Stimulated activated naive B cell treated with anti-CD40 and anti-IgM and Interleukin-4, amounts not matched to agents 10 μg/mL and 1 μg/mL and 100 μg/mL, for 72 hours (primary cell): ENCODE data around the gene MESP2.

Source experiments
- ATAC-seq, 2 donors: fragments of 150-1000 bp; cut with Tn5 transposase; replicated peaks; 2 replicates each; pipeline ENCODE4 v1.10.0; 2021; ENCODE audit warnings: moderate library complexity in 1 of 2
- DNase-seq: peaks from one replicate; pipeline ENCODE4 v3.0.0; 2021
- H3K27ac Mint-ChIP-seq: one replicate; pipeline ENCODE4 v1.8.0; 2022; ENCODE audit warnings: mild to moderate bottlenecking, mixed read lengths
- H3K27me3 Mint-ChIP-seq, 2 donors: one replicate each; pipeline ENCODE4 v1.8.0; 2022; ENCODE audit warnings: mixed read lengths in 2 of 2
- H3K36me3 Mint-ChIP-seq, 2 donors: one replicate each; pipeline ENCODE4 v1.8.0; 2022; ENCODE audit warnings: mixed read lengths in 2 of 2, mild to moderate bottlenecking in 1 of 2
- H3K4me1 Mint-ChIP-seq, 2 donors: one replicate each; pipeline ENCODE4 v1.8.0; 2022; ENCODE audit warnings: mixed read lengths in 2 of 2, mild to moderate bottlenecking in 1 of 2
- H3K4me3 Mint-ChIP-seq, 2 donors: one replicate each; pipeline ENCODE4 v1.8.0; 2022; ENCODE audit warnings: mild to moderate bottlenecking in 2 of 2, mixed read lengths in 2 of 2, moderate library complexity in 1 of 2
- H3K9me3 Mint-ChIP-seq, 2 donors: one replicate each; pipeline ENCODE4 v1.8.0; 2022; ENCODE audit warnings: mixed read lengths in 2 of 2, mild to moderate bottlenecking in 1 of 2

Gene MESP2

GRCh38 chr15:89765694-89766093 is 10.4 kb upstream of the MESP2 start:
- DNase-seq (no peak), ATAC-seq (no peak)
- peaks cover 4 to 19% of the 10 kb centered on the region in 2 donors for H3K27me3 Mint-ChIP-seq
- H3K27ac Mint-ChIP-seq = no peak overlapping the region
- no peaks in the 10 kb centered on the region for H3K9me3 Mint-ChIP-seq
- H3K36me3 Mint-ChIP-seq = no peaks in the 10 kb centered on the region
- no peak overlapping the region for H3K4me3 Mint-ChIP-seq
- H3K4me1 Mint-ChIP-seq = peaks cover 4 to 7% of the 10 kb centered on the region in 2 donors

DNA sequence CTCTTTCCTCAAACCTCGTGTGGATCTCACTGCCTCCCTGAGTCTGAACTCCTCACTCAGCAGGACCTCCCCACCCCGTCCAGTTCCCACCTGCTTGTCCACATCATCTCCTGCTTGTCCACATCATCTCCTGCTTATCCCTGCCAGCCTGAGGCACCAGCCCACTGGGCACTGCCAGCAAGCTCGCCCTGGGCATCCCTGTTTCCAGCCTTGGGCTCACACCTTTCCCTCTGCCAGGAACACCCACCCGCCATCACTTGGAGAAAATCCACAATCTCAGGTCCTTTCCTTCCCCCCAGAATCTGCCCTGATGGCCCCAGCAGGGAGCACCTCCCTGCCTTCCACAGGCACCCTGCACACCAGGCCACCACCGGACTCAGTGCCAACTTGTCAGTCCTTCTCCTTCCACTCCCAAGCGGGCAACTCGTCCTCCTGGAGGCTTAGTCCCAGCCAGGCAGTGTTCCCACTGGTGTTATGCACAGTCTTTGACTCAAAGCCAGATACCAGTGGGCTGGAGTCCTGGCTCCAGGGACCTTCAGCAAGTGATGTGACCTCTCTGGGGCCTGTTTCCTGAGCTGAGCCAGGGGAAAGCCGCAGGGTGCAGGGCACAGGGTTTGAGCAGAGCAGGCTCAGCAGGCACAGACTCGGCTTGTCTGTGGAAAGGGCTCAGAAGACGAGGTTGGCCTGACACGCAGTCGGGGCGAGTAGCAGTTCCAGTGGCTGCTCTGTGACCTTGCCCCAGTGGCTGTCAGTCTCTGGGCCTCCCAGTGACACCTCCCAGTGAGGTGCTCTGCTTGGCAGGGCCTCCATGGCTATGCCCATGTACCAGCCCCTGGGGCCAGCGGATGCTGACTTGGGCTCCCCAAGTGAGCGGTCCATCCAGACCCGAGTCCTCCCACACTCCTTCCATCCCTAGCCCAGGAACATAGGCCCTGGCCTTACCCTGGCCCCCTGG is 9.5 kb upstream of the MESP2 start:
- Mint-ChIP-seq H3K4me3 (no peak overlapping the region), H3K9me3 (no peaks in the 10 kb centered on the region), H3K27me3 (peaks cover 0 to 12% of the 10 kb centered on the region in 2 donors), H3K27ac (no peak overlapping the region), H3K36me3 (no peaks in the 10 kb centered on the region), H3K4me1 (no peaks in the 10 kb centered on the region)
- DNase-seq (no peak), ATAC-seq (peak in 1 of 2 donors; percentile 16)

DNA sequence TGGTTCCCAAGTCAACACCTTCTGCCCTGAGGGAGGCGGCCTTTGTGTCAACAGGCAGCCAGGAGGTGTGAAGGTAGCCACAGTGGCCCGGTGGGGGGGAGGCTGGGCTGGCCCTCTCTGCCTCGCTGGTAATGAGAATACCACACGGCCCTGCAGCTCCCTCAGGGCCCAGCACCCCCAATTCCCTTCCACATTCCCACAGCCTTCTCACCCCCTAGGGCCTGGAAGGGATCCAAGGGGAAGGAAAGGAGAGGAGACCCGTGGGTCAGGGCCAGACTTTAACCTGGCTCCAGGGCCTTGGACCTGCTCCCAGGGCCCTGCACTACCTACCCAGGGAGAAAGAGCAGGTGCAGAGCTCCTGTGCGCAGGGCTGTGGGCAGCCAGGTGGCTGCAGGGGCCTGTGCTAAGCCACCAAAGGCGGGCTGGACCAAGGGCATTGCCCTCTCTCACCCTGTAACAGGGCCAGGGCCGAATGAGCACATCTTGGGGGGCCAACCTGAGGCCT is 8.7 kb upstream of the MESP2 start:
- H3K36me3 Mint-ChIP-seq = no peaks in the 10 kb centered on the region
- DNase-seq (no peak), ATAC-seq (no peak)
- H3K27ac Mint-ChIP-seq = no peak overlapping the region
- H3K4me3 Mint-ChIP-seq = no peak overlapping the region
- peaks cover 0 to 12% of the 10 kb centered on the region in 2 donors for H3K27me3 Mint-ChIP-seq
- no peaks in the 10 kb centered on the region for H3K9me3 Mint-ChIP-seq
- no peaks in the 10 kb centered on the region for H3K4me1 Mint-ChIP-seq

- H3K4me3 Mint-ChIP-seq = no peak overlapping the region
- H3K36me3 Mint-ChIP-seq = no peaks in the 10 kb centered on the region
- no peaks in the 10 kb centered on the region for H3K4me1 Mint-ChIP-seq
- H3K27me3 Mint-ChIP-seq = peaks cover 0 to 12% of the 10 kb centered on the region in 2 donors
- ATAC-seq = peak in 1 of 2 donors; percentile 19
- DNase-seq = no peak
- H3K27ac Mint-ChIP-seq = no peak overlapping the region
- no peaks in the 10 kb centered on the region for H3K9me3 Mint-ChIP-seq
Measured at GRCh38 chr15:89768071-89768500, 8.0 kb upstream of the MESP2 start.

DNA sequence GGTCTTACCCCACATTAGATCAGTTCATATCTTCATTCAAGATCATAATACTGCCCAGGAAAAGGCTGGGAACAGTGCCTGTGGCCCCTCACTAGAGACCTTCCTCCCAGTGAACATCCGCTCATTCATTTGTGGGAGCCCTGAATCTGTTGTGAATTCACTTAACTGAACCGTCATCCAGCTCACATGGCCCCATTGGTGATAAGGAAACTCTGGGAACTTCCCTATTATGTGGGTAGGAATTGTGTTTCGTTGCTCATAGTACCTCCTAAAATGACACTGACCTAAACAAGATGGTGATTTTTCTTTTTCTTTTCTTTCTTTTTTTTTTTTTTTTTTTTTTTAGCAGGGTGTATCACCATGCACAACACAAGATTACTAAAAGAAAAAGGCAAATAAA is 6.8 kb upstream of the MESP2 start:
- DNase-seq = no peak

GRCh38 chr15:89770041-89770440 is 6.1 kb upstream of the MESP2 start:
- no peak overlapping the region for H3K4me3 Mint-ChIP-seq
- no peaks in the 10 kb centered on the region for H3K9me3 Mint-ChIP-seq
- no peak overlapping the region for H3K27ac Mint-ChIP-seq
- H3K36me3 Mint-ChIP-seq = no peaks in the 10 kb centered on the region
- DNase-seq (no peak), ATAC-seq (no peak)
- peaks cover 0 to 12% of the 10 kb centered on the region in 2 donors for H3K27me3 Mint-ChIP-seq
- H3K4me1 Mint-ChIP-seq = no peaks in the 10 kb centered on the region

More for the DNA sequence above, 6.8 kb upstream of the MESP2 start:
- H3K4me3 Mint-ChIP-seq = no peak overlapping the region
- no peaks in the 10 kb centered on the region for H3K4me1 Mint-ChIP-seq
- no peaks in the 10 kb centered on the region for H3K36me3 Mint-ChIP-seq
- H3K9me3 Mint-ChIP-seq = no peaks in the 10 kb centered on the region
- peaks cover 0 to 12% of the 10 kb centered on the region in 2 donors for H3K27me3 Mint-ChIP-seq
- H3K27ac Mint-ChIP-seq = no peak overlapping the region
- ATAC-seq = no peak

- Mint-ChIP-seq H3K36me3 (no peaks in the 10 kb centered on the region), H3K27me3 (peaks cover 7 to 21% of the 10 kb centered on the region in 2 donors), H3K27ac (no peak overlapping the region), H3K4me3 (no peak overlapping the region), H3K4me1 (peaks cover 0 to 10% of the 10 kb centered on the region in 2 donors), H3K9me3 (no peaks in the 10 kb centered on the region)
- DNase-seq (no peak), ATAC-seq (peak; percentile 68 to 71)
Measured at GRCh38 chr15:89772932-89773583, 3.1 kb upstream of the MESP2 start.

DNA sequence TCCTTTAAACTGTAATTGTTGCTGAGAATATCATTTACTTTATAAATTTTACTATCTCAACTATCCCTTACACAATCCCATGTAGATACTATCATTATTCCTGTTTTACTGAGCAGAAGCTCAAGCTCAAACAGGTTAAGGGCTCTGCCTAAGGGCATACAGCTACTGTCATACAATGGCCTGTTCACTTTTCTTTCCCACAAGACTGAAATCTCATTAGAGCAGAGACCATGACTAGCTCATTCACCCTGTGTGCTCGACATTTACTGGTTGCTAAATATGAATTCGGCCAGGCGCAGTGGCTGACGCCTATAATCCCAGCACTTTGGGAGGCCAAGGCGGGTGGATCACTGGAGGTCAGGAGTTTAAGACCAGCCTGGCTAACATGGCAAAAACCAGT is 1.6 kb upstream of the MESP2 start:
- DNase-seq = no peak
- Mint-ChIP-seq H3K36me3 (no peaks in the 10 kb centered on the region), H3K9me3 (no peaks in the 10 kb centered on the region), H3K4me1 (peaks cover 0 to 10% of the 10 kb centered on the region in 2 donors), H3K27ac (no peak overlapping the region), H3K4me3 (no peak overlapping the region), H3K27me3 (peaks cover 11 to 25% of the 10 kb centered on the region in 2 donors)
- no peak for ATAC-seq

DNA sequence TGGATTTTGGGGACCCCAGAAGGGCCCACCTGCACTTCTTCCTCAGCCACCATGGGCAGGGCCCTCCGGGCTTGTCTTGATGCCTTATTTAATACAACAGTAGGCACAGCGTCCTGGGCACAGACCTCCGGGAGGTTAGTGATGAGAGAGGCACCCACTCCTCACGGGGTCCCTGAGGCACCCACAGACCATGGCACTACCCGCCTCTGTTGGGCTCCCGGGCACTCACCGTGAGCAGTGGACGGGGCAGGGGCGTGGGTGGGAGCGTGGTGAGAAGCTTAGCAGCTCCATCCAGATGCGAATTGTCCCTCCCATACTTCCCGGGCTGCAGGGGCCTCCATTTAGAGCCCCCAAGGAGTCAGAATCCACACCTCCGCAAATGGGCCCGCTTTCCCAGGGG is 317 bp upstream of the MESP2 start:
- H3K4me3 Mint-ChIP-seq = no peak overlapping the region
- H3K9me3 Mint-ChIP-seq = no peaks in the 10 kb centered on the region
- H3K27me3 Mint-ChIP-seq = peaks cover 11 to 20% of the 10 kb centered on the region in 2 donors
- H3K27ac Mint-ChIP-seq = no peak overlapping the region
- H3K4me1 Mint-ChIP-seq = peaks cover 4 to 18% of the 10 kb centered on the region in 2 donors
- DNase-seq = no peak
- no peak for ATAC-seq
- H3K36me3 Mint-ChIP-seq = no peaks in the 10 kb centered on the region

- Mint-ChIP-seq H3K36me3 (no peaks in the 10 kb centered on the region), H3K4me3 (peak overlapping the region in 1 of 2 donors; percentile 60), H3K27ac (no peak overlapping the region), H3K4me1 (peaks cover 15 to 32% of the 10 kb centered on the region in 2 donors), H3K9me3 (peaks cover 0 to 2% of the 10 kb centered on the region in 2 donors), H3K27me3 (peaks cover 11 to 20% of the 10 kb centered on the region in 2 donors)
- DNase-seq (no peak), ATAC-seq (no peak)
Measured at GRCh38 chr15:89777073-89777751, 1.1 kb downstream of the MESP2 start.

DNA sequence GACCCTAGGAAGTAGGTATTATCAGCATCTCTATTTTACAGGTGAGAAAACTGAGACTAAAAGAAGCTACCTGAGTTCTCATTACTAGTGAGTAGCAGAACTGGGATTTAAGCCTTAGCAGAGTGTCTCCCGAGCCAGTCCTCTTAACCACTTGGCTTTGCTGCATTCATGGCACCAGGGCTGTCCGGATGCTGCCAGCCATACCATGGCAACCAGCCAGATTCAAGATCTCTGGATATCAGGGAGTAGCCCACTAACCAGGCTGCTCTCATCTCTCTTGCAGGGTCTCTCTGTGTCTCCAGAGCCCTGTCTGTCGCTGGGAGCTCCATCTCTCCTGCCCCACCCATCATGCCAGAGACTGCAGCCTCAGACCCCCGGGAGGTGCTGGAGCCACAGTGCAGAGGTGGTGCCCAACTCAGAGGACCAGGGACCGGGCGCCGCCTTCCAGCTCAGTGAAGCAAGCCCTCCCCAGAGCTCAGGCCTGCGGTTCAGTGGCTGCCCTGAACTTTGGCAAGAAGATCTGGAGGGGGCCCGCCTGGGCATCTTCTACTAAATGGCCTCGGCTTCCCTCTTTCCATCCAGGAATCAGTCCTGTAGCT is 1.7 kb downstream of the MESP2 start:
- H3K27me3 Mint-ChIP-seq = peaks cover 11 to 20% of the 10 kb centered on the region in 2 donors
- no peak overlapping the region for H3K4me3 Mint-ChIP-seq
- H3K36me3 Mint-ChIP-seq = no peaks in the 10 kb centered on the region
- peaks cover 0 to 2% of the 10 kb centered on the region in 2 donors for H3K9me3 Mint-ChIP-seq
- peaks cover 18 to 38% of the 10 kb centered on the region in 2 donors for H3K4me1 Mint-ChIP-seq
- DNase-seq = no peak
- no peak overlapping the region for H3K27ac Mint-ChIP-seq
- no peak for ATAC-seq

DNA sequence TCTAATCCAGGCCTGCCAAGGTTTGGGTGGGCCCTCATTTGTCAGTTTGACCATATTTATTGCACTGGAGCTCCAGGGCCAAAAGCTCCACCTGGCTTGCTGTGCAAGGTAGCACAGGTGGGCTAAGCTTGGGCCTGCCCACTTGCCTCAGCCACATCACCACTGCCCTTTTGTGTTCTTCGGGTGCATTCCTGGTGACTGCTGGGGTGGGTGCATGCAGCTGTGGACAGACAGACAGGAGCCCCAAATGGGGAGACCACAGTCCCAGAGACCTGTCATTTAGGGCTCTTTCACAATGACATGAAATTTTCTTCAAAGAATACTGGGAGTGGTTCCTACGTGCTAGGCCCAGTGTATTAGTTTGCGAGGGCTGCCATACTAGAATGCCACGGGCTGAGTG is 2.7 kb downstream of the MESP2 start:
- DNase-seq (no peak), ATAC-seq (no peak)
- Mint-ChIP-seq H3K9me3 (peaks cover 0 to 2% of the 10 kb centered on the region in 2 donors), H3K27me3 (peaks cover 11 to 20% of the 10 kb centered on the region in 2 donors), H3K27ac (no peak overlapping the region), H3K4me3 (no peak overlapping the region), H3K36me3 (no peaks in the 10 kb centered on the region), H3K4me1 (peaks cover 20 to 41% of the 10 kb centered on the region in 2 donors)

DNA sequence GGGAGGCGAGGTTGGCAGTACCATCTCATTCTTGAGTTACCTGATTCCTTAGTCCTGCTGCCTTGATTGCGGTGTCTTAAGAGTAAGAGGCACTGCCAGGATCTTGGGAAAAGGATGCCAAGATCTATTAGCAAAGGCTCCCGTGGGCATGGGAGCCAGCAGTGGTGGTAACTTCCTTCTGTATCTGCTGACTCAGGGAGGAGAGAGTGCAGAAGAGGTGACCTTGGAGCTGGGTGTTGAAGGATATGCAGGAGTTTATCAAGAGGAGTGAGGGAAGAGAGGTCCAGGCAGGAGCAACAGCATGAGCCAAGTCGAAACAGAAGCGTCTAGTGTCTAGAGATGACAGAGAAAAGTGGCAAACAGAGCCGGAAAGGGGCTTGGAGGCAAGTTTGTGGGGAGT is 4.5 kb downstream of the MESP2 start:
- no peak for DNase-seq
- Mint-ChIP-seq H3K27me3 (peaks cover 11 to 20% of the 10 kb centered on the region in 2 donors), H3K4me1 (peaks cover 22 to 41% of the 10 kb centered on the region in 2 donors), H3K27ac (peak overlapping the region; percentile 25), H3K36me3 (no peaks in the 10 kb centered on the region), H3K9me3 (peaks cover 0 to 2% of the 10 kb centered on the region in 2 donors), H3K4me3 (peak overlapping the region in 1 of 2 donors; percentile 1)
- ATAC-seq = no peak
